HepG2 (cell line): Measurements from ENCODE around the gene PPIB.

Experiments
- BRF2 ChIP-seq: sonication (generic); formaldehyde crosslinking; IDR thresholded peaks from 2 replicates; pipeline ENCODE4 v1.8.1; 2022; ENCODE audit warnings: mild to moderate bottlenecking, missing genetic modification reagents
- CTCF ChIP-seq: sonication (generic); formaldehyde crosslinking; IDR thresholded peaks from 2 replicates; pipeline ENCODE4 v1.5.0; 2020; ENCODE audit warnings: mild to moderate bottlenecking, missing genetic modification reagents, moderate library complexity
- SUZ12 ChIP-seq: fragments of 150-350 bp; IDR thresholded peaks from 2 replicates; pipeline ENCODE4 v1.6.1; 2014; ENCODE audit warnings: low read depth, low read length
- TEAD2 ChIP-seq: sonication (generic); formaldehyde crosslinking; IDR thresholded peaks from 2 replicates; pipeline ENCODE4 v1.9.0; 2021; ENCODE audit warnings: missing genetic modification reagents
- ZNF543 ChIP-seq: sonication (generic); formaldehyde crosslinking; IDR thresholded peaks from 2 replicates; pipeline ENCODE4 v1.4.0; 2020; ENCODE audit warnings: mild to moderate bottlenecking, missing genetic modification reagents
- TF ChIP-seq, protein P1 (sequence below): IDR thresholded peaks from 2 replicates; pipeline ENCODE4 v1.6.1; 2016
- TF ChIP-seq, protein P2 (sequence below): sonication (generic); formaldehyde crosslinking; IDR thresholded peaks from 2 replicates; pipeline ENCODE4 v1.8.0; 2022; ENCODE audit warnings: mild to moderate bottlenecking, missing genetic modification reagents
- TF ChIP-seq, protein P3 (sequence below): sonication (generic); formaldehyde crosslinking; IDR thresholded peaks from 2 replicates; pipeline ENCODE4 v1.4.0; 2020; ENCODE audit warnings: missing genetic modification reagents, mild to moderate bottlenecking, borderline replicate concordance
- TF ChIP-seq, protein P4 (sequence below): sonication (generic); formaldehyde crosslinking; IDR thresholded peaks from 2 replicates; pipeline ENCODE4 v1.8.0; 2022; ENCODE audit warnings: mild to moderate bottlenecking, missing genetic modification reagents; ENCODE audit not compliant: insufficient replicate concordance
- TF ChIP-seq, protein P5 (sequence below): IDR thresholded peaks from 2 replicates; pipeline ENCODE4 v1.6.1; 2012; ENCODE audit warnings: low read length, improper control_type of control experiment

DNA sequence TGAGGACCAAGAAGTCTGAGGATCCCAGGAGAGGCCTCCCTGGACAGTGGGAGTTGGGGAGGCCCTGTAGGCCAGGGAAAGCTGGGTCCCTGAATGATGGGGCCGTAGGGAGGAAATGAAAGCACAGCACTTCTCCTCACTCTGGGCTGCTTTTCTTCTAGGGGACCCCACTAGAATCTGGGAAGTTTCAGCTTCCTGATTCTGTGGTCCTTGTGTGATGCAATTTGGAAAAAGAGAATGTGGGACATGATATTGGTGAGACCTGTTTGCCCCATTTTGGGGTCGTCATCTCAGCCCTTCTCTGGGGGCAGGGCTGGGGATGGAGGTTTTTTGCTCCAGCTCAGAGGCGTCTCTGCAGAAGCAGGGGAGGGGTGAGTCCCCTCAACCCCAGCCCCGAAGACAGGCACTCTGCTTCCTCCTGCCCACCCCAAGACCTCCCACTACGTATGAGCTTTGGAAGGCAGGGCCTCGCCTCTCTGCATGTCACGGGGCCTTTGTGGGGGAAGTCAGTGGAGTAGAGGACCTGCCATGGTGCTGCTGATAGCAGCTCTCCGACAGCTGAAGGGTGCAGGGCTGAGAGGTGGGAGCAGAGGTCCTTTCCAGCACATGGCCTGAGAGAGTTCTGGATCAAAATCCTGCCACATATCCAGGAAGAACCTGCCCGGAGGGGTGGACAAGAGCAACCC lies 12.8 kb downstream of the PPIB start:
- TF ChIP-seq, protein P1, sequence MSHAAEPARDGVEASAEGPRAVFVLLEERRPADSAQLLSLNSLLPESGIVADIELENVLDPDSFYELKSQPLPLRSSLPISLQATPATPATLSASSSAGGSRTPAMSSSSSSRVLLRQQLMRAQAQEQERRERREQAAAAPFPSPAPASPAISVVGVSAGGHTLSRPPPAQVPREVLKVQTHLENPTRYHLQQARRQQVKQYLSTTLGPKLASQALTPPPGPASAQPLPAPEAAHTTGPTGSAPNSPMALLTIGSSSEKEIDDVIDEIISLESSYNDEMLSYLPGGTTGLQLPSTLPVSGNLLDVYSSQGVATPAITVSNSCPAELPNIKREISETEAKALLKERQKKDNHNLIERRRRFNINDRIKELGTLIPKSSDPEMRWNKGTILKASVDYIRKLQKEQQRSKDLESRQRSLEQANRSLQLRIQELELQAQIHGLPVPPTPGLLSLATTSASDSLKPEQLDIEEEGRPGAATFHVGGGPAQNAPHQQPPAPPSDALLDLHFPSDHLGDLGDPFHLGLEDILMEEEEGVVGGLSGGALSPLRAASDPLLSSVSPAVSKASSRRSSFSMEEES (CRISPR knock-in tag), result no peak
- TF ChIP-seq CTCF (CRISPR knock-in tag), result no peak
- TF ChIP-seq, protein P2, sequence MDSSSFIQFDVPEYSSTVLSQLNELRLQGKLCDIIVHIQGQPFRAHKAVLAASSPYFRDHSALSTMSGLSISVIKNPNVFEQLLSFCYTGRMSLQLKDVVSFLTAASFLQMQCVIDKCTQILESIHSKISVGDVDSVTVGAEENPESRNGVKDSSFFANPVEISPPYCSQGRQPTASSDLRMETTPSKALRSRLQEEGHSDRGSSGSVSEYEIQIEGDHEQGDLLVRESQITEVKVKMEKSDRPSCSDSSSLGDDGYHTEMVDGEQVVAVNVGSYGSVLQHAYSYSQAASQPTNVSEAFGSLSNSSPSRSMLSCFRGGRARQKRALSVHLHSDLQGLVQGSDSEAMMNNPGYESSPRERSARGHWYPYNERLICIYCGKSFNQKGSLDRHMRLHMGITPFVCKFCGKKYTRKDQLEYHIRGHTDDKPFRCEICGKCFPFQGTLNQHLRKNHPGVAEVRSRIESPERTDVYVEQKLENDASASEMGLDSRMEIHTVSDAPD (CRISPR knock-in tag), result no peak
- TF ChIP-seq, protein P3, sequence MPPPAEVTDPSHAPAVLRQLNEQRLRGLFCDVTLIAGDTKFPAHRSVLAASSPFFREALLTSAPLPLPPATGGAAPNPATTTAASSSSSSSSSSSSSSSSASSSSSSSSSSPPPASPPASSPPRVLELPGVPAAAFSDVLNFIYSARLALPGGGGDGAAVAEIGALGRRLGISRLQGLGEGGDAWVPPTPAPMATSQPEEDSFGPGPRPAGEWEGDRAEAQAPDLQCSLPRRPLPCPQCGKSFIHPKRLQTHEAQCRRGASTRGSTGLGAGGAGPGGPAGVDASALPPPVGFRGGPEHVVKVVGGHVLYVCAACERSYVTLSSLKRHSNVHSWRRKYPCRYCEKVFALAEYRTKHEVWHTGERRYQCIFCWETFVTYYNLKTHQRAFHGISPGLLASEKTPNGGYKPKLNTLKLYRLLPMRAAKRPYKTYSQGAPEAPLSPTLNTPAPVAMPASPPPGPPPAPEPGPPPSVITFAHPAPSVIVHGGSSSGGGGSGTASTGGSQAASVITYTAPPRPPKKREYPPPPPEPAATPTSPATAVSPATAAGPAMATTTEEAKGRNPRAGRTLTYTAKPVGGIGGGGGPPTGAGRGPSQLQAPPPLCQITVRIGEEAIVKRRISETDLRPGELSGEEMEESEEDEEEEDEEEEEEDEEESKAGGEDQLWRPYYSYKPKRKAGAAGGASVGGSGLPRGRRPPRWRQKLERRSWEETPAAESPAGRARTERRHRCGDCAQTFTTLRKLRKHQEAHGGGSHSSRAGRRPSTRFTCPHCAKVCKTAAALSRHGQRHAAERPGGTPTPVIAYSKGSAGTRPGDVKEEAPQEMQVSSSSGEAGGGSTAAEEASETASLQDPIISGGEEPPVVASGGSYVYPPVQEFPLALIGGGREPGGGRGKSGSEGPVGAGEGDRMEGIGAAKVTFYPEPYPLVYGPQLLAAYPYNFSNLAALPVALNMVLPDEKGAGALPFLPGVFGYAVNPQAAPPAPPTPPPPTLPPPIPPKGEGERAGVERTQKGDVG (CRISPR knock-in tag), result no peak
- TF ChIP-seq, protein P4, sequence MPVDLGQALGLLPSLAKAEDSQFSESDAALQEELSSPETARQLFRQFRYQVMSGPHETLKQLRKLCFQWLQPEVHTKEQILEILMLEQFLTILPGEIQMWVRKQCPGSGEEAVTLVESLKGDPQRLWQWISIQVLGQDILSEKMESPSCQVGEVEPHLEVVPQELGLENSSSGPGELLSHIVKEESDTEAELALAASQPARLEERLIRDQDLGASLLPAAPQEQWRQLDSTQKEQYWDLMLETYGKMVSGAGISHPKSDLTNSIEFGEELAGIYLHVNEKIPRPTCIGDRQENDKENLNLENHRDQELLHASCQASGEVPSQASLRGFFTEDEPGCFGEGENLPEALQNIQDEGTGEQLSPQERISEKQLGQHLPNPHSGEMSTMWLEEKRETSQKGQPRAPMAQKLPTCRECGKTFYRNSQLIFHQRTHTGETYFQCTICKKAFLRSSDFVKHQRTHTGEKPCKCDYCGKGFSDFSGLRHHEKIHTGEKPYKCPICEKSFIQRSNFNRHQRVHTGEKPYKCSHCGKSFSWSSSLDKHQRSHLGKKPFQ (CRISPR knock-in tag), result no peak
- TF ChIP-seq ZNF543, result no peak
- no peak for TF ChIP-seq SUZ12
- no peak for TF ChIP-seq BRF2 (CRISPR knock-in tag)
- TF ChIP-seq, protein P5, sequence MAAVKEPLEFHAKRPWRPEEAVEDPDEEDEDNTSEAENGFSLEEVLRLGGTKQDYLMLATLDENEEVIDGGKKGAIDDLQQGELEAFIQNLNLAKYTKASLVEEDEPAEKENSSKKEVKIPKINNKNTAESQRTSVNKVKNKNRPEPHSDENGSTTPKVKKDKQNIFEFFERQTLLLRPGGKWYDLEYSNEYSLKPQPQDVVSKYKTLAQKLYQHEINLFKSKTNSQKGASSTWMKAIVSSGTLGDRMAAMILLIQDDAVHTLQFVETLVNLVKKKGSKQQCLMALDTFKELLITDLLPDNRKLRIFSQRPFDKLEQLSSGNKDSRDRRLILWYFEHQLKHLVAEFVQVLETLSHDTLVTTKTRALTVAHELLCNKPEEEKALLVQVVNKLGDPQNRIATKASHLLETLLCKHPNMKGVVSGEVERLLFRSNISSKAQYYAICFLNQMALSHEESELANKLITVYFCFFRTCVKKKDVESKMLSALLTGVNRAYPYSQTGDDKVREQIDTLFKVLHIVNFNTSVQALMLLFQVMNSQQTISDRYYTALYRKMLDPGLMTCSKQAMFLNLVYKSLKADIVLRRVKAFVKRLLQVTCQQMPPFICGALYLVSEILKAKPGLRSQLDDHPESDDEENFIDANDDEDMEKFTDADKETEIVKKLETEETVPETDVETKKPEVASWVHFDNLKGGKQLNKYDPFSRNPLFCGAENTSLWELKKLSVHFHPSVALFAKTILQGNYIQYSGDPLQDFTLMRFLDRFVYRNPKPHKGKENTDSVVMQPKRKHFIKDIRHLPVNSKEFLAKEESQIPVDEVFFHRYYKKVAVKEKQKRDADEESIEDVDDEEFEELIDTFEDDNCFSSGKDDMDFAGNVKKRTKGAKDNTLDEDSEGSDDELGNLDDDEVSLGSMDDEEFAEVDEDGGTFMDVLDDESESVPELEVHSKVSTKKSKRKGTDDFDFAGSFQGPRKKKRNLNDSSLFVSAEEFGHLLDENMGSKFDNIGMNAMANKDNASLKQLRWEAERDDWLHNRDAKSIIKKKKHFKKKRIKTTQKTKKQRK, result no peak
- no peak for TF ChIP-seq TEAD2 (CRISPR knock-in tag)
